NCI-H526 treated with DMSO at 0.1 percent for 48 hours (cell line): ENCODE measurements around the gene UBAC1.
A peak's percentile ranks its signal among the peaks of the same experiment; 100 is the strongest.

Experiments
- DNase-seq: peaks from one replicate; lab custom pipeline; 2025; lab: John Stamatoyannopoulos, UW

UBAC1 gene

DNA sequence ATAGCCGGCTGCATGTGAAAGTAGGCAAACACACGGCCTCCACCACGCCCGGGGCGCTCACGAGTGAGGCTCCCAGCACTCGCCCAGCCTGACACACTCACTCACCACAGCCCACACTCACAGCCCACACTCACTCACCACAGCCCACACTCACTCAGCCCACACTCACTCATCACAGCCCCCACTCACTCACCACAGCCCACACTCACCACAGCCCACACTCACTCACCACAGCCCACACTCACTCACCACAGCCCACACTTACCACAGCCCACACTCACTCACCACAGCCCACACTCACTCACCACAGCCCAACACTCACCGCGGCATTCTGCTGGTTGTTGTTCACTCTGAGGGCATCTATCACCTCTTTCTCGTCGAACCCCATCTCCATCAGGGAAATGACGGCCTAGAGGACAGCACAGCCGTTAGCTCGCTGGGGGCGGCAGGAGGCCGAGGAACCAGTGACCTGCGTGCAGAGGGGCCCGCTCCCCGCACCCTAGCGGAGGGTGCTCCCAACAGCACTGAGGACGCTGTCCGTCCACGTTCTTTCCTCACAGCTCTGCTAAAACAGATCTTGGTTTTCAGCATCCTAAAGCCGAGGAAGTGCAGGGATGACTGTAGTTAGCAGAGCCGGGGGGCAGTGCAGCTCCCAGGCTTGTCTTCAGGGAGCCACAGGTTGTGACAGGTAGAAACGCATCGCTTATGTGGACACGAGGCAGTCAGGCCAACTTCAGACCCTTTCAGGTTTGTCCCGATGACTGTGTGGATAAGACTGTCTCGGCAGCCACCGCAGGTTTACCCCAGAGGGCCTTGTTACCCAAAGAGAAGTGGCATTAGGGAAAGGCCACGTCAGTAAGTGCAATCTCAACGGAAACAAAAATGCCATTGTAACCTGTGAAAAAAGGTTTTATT lies 21.6 kb downstream of the UBAC1 start:
- no peak for DNase-seq

DNA sequence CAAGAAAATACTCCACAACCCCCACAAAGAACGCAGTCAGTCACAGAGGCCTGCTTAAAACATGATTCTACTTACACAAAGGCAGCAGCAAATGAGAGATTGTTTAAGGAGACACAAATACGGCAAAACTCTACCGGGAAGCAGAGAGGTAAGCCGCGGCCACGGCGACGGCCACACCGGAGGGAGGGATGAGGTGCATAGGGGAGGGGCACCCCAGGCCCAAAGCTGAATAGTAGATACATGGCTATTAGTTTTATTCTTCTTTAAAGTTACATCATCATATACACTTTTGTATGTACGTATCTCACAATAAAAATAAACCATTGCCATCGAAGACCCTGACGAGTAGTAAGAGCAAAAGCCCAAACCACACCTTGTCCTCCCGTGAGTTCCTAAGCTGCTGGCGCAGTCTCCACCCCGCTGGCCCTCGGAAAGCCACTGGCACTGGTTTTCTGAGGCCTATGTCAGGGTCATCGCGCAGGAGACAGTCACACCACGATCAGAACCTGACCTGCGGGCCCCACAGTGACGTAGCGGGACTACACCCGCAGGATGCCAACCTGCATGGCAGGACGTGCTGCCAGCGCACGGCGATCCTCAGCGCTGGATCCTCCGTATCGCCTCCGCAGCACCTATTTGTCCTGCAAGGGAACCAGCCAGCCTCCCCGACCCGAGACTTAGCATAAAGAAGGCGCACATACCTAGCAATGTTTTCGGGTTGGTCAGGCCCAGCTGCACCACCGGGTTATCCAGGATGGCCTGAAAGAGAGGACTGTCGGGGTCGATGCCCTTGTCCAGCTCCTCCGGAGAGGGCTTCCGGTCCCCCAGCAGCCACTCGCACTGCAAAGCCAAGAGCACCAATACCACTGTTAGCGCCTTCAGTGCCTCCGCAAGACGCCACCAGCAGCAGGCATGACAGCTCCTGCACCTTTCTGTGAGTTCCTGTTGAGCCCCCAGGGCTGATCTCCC lies 23.4 kb downstream of the UBAC1 start:
- DNase-seq = no peak

DNA sequence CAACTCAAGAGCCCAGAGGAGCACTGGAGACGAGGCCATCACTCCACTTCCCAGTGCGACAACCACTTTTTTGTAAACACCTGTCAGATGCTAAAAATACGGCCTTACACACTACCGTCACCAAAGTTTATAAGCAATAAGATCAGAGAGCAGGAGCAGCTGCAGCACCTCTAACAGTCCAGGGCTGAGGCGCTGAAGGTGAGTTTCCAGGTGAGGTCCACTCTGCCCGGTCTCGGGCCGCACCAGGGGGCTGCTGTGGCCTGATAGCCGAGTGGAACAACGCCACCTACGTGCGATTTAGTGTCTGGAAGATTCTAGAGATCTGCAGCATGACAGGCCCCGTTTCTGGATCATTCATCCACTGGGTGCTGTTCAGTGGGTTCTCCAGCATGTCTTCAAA lies 28.1 kb downstream of the UBAC1 start:
- DNase-seq = no peak

GRCh38 chr9:135932656-135933055 lies 28.5 kb downstream of the UBAC1 start:
- no peak for DNase-seq

GRCh38 chr9:135931349-135931820 lies 29.8 kb downstream of the UBAC1 start:
- peak; percentile 18 for DNase-seq

DNA sequence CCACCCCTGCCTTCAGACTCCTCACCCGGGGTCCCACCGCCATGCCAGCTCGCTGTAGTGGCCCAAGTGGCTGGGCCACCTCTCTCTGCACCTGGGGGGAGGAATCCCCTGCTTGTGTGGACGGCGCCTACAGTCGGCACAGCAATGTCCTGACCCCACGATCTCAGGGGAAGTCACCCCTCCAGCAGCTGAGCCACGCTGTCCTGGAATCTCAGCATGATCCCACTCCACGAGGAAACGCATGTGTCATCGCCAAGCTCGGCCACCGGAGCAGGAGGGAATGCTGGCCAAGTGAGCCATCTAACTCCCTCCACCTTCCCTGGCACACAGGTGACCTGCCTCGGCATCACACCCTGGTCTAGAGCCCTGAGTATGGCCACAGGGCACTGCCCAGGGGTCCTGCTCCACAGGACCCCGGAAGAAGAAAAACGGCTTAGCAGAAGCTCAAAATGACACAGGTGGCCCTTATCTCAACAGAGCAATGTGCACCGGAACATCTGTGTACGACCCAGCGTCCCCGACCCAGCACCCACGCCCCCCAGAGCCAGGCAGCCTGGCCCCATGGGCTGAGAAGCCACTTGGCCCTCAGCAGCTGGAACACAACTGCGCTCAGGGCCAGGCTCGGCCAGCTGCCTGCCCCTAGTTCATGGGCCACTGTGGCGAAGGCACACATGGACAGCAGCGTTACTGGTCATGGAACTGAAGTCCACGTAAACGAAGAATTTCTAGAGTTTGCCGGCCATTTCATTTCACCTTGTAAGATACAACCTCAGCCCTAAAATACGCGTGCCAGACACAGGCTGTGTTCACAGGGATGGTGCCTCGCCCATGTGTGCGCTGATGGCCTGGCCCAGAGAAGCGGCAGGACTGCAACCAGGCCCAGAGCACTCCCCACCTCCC lies 30.5 kb downstream of the UBAC1 start:
- DNase-seq = no peak

DNA sequence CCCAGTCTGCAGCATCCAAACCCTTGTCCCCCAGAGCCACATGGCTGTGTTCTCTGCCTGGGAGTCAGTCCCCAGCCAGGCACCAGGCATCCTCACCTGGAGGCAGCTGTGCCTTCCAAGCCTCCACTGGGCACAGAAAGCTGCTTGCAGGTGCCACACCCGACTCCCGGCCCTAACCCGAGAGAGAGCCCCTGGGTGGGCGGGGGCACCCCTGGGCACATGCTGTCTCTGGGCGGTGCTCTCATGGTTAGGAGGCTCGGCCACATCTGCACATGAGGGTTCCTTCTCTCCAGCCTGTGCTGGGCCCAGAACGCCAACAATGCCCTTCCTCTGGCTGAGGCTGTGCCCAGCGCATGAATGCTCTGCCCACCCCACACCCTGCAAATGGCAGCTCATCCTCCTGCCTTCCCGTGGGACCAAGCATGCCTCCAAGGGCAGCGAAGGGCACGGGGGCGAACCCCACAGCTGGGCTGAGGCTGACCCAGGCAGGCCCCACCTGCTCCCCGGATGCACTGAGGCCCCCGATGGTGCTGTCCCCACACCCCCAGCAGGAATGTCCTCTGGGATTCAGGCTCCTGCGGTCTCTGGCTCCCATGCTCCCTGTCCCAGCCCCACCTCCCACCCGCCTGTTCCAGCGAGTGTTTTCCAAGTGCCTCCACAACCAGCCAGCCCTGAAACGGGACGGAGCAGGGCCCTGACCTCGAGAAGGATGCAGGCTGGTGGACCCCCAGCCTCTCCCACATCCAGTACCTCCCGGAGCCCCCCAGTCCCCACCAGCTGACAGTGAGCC lies 31.3 kb downstream of the UBAC1 start:
- DNase-seq = no peak

DNA sequence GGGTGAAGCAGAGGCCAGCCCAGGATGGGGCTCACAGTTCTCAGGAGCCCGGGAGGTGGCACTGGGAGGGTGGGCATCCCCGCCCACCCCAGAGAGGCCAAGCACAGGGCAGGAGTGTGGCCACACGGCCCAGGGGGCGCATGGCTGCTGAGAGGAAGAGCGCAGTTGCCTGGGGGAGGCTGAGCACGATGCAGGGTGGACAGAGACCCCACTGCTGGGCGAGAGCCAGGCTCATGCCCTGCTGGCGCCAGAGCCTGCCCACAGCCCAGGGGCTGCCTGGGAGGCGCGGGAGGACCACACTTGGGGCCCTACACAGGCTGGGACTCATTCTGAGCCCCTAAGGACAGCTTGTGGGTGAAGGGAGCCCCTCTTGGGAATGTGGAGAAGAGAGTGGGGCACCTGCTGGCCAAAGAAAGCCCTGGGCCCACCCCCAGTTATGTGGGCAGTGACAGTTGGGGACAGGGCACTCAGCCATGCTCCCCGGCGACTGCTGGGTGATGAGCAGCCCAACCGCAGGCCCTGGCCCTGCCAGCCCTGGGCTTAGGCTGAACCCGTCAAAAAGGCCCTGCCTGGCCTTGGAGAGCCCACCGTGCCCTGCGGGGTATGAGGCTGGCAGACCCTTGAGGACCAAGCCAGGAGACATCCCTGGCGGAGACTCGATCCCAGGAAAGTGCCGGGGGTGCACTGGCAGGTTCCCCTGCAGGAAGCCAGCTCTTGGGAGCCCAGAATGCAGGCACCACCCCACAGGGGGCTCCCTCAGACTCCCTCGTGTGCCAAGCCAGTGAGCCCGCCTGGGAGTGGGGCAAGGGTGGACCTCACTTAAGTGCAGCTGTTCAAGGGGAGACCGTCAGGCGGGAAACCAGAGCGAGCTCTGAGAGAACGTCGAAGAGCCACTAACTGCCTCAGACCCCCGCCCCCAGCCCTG lies 32.2 kb downstream of the UBAC1 start:
- DNase-seq = no peak

DNA sequence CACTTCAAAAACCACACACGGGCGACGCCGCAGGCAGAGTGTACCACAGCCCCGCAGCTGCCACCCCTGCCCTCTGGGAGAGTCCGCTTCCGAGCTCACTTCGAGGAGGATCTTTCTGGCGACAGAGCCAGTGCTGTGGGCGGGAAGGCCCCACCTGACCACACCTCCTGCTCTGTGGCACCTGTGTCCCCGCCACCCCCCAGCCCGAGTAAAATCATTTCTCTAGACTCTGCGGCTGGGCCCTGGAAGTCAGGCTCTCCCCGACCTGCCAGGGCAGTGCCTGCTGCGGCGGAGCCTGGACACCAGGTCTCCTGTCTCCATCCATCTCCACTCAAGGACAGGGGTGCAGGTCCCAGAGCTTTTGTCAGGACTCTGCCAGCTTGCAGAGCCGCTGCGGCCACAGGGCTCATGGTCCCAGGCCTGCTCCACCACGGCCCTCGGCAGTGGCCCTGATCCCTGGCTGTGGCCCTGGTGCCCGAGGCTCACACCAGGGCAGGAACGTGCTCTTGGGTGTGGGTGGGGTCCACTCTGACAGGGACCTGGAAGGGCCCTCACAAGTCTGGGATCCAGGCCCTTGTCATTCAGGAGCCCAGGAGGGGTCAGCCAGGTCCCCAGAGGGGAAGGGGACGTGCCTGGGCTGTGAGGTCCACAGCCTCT lies 33.0 kb downstream of the UBAC1 start:
- no peak for DNase-seq

DNA sequence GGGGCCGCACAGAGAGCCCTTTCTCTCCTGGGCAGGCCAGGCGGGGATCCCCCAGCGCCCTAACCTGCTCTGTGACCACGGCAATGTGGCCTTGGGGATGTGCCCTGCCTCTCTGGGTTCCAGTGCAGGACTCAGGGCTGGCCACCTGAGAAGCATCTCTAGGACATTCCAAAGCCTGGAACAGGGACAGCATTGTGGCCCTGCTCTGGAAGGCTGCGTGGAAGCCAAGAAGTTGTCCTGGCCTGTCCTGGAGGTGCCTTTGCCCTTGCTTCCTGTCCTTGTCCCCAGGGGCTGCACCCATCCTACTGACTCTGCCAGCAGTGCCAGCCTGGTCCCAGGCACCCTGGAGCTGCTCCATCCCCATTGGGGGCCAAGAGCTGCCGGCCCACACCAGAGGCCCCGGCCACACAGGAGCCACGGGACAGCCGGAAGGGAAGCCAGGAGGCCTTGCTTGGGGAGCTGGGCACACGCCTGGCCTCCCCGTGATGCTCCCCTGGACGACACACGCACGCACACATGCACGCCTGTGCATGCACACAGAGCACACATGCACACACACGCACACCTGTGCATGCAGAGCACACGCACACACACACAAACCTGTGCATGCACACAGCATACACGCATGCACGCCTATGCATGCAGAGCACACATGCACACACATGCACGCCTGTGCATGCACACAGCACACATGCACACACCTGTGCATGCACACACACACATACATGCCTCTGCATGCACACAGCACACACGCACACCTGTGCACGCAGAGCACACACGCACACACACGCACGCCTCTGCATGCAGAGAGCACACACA lies 33.8 kb downstream of the UBAC1 start:
- no peak for DNase-seq

- no peak for DNase-seq
These were observed 34.6 kb downstream of the UBAC1 start for GRCh38 chr9:135926402-135927194.

DNA sequence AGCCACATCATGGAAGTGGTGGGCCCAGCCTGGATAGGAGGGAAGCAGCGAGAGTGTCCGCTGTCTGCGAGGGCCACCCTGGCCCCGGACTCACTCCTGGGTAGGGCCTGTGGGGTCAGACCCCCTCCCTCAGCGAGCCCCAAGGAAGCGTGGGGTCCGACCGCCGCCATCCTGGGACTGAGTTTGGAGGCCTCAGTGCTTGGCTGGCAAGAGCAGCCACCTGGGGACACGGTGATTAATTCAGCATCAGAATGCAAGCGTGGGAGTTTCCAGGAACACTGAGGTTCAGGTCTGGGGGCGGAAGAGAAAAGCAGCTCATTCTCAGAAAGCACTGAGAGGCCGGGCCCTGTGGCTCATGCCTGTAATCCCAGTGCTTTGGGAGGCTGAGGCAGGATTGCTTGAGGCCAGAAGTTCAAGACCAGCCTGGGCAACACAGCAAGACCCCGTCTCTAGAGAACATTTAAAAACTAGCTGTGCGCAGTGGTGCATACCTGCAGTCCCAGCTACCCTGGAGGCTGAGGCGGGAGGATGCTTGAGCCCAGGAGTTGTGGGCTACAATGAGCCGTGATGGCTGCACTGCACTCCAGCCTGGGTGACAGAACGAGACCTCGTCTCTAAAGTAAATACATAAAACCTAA lies 35.6 kb downstream of the UBAC1 start:
- no peak for DNase-seq

DNA sequence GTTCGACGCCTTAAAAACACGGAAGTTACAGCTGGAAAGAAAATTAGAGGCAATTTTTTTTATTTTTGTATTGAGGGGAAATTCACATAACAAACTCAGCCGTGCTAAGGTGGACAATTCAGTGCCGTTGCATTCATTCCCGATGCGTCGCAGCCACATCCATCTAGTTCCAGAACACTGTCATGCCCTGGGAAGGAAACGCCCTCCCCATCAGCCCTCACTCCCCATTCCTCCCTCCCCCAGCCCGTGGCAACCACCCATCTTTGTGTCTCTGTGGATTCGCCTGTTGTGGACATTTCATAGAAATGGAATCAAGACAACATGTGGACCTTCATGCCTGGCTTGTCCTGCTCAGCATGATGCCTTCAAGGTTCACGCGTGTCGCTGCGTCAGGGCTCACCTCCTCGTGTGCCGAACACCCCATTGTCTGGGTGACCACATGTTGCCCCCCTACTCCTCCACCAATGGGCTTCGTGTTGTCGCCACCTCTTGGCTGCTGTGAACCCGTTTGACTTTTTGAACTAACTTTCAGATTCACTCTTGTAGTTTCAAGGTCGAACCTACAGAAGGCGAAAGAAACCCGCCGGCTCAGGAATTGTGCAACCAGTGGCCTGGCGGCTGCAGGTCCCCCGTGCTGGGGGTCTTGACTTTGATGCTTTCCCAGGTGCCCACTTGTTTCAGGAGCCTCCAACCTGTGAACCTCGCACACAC lies 36.4 kb downstream of the UBAC1 start:
- DNase-seq = no peak

DNA sequence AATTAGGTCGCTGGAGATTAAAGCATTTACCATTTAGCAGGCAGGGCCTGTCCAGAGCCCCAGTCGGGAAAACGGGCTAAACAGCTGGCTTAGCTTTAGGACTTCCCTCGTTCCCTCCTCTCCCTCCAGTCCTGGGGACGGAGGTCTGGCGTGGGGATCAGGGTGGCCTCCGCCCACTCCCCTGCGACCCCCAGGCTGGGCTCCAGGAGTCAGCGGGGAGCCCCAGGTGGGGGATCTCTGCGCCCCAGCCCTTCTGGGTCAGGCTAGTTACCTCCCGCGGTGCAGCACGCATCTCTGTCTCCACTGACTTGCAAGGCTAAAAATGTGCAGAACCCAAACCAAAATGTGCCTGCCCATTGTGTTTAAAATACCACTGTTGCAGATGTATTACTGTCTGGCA lies 37.7 kb downstream of the UBAC1 start:
- DNase-seq = no peak

DNA sequence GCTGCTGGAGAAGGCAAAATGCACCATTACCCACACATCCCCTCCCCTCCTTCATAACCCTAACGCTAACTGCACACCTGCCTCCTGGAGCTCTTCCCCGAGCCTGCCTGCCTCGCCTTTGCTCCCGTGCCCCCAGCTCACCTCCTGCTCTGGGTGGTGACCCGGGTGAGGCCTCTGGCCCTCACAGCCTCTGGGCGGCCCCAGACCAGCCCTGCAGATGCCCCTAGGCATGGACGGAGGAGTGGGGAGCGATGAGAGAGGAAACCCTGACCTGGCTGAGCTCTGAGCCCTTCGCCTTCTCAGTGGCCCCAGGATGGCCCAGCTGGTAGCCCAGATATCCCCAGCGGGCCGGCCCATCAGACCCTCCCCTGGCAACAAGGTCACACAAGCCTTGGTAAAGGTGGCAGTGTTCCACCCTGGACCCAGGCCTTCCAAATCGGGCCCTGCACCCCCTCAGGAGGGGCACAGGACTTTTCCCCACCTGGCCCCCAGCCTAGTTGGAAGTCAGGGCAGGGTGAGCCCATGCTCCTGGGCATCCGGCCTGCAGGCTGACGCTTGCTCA lies 39.3 kb downstream of the UBAC1 start:
- DNase-seq = no peak
